GM21360 (cell line): ENCODE measurements around the gene MPHOSPH9.

Experiments used
- ATAC-seq: cut with Tn5 transposase; IDR thresholded peaks from one replicate; pipeline ENCODE4 v1.9.1; 2021; ENCODE audit warnings: mild to moderate bottlenecking, moderate library complexity; ENCODE audit not compliant: unreplicated experiment

Gene MPHOSPH9

DNA sequence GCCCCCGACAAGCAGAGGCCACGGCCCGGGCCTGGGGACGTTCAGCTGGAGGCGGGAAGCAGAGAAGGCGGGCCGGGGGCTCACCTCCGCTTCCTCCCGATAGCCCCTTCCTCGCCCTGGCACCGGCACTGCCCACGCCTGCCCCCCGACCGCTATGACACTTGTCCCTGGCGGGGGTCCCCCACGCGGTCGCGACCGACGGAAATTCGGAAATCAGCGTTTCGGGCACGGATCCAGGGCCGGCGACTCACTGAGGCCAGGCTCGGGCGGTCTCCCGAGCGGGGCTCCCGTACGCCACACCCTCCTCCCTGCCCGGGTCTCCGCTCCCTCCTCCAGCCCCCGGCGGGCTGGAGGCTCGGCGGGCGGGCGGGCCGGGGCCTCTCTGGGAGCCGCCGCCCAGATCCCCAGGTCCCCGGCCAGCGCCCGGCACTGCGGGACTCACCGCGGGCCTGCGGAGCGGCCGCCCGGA lies 82.6 kb downstream of the MPHOSPH9 start:
- no peak for ATAC-seq

DNA sequence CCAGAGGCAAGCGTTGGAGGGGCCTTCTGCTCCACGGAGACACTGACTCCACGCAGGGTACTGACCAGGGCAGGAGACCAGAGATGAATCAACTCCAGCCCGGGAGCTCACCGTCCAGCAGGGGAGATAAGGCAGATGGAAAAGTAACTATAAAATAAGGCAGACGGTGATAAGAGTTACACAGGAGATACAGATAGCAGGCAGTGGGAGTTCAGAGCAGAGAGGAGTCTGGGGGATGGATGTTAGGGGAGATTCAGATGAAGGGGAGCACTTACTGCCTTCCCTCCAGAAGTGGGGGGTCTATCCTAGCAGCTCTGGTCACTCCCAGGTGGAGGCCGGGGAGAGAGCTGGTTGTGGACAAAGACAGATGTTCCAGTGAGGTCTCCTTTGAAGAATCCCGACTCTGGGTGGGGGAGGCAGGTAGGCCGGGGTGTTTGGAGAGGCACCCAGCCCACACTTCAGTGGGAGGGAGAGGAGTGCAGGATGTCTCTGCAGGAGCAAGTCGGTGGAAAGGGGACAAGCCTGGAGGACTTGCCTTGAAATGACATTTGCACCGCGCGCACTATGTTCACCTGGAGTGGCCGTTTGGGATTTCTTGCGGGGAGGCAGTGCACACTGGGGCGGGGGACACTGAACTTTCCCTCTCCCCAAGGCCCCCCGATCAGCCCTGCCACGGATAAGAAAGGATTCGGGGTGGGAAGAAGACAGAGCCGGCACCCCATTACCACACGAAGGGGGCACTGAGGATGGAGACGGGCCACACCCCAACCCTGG lies 83.3 kb downstream of the MPHOSPH9 start:
- ATAC-seq, result no peak

DNA sequence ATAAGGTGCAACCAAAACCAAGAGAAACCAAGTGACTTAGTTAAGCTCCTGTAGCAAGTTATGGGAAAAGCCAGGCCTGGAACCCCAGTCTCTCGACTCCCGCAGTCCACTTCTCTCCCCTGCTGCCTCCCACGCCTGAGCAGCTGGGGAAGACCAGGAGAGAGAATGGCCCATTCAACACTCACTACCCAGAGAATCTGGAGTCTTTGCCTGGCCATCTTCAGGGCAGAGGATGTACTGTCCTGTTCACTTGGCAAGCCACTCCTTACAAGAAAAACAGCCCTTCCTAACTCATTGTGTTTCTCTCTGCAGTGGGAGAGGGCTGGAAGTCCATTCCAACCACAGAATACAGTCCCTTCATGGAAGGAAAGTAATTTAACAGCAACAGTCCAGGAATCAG lies 83.9 kb downstream of the MPHOSPH9 start:
- no peak for ATAC-seq

DNA sequence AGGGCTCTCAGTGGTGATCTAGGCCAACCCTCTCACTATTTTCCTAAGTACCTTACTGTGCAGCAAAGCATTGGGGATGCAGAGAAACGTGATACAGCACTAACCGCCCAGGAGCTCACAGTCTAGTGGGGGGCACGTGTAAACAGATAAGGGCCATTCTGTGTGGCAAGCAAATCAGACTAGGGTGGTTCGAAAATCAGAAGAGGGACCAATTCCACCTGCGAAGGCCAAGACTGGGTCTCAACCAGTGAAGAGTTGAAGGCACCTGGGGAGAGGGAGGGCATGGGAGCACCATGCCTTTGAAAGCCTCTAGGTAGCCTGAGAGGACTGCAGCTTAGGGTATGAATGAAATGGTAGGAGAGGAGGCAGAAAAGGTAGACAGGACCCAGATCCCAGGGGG lies 84.3 kb downstream of the MPHOSPH9 start:
- ATAC-seq, result no peak

DNA sequence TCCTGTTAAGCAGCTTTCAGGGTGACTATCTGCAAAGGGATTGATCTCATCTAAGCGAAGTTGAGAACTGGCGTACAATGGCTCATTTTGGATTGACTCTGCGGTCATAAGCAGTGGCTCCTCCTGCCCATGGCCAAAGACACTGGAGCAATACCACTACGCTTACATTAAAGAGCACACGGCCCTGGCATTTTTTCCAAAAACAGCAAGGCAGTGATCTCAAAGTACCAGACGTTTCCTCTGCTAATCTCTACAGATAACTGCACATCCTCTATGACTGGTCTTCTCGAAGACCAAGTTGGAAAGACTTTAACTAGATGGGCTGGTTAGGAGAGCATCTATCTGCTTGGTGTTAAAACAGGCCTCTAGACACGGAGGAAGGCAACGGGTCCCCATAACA lies 84.7 kb downstream of the MPHOSPH9 start:
- no peak for ATAC-seq

DNA sequence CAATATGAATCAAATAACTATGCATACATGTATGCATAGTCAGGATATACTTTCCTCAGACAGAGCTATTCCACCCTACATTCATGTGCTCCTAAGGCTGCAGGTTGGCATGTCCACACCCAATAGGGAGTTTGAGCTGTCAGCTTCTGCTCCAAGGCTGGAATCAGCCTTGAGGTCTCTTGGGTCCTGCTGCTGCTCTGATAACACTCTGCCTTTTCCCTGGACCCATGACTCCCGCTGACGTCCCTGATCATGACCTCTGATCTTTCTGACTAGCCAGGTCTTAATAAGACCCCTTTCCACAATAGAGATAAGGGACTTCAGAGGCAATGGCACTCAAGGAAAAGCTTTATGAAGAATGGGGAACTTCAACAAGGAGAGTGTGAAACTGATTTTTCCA lies 87.7 kb downstream of the MPHOSPH9 start:
- ATAC-seq, result no peak

DNA sequence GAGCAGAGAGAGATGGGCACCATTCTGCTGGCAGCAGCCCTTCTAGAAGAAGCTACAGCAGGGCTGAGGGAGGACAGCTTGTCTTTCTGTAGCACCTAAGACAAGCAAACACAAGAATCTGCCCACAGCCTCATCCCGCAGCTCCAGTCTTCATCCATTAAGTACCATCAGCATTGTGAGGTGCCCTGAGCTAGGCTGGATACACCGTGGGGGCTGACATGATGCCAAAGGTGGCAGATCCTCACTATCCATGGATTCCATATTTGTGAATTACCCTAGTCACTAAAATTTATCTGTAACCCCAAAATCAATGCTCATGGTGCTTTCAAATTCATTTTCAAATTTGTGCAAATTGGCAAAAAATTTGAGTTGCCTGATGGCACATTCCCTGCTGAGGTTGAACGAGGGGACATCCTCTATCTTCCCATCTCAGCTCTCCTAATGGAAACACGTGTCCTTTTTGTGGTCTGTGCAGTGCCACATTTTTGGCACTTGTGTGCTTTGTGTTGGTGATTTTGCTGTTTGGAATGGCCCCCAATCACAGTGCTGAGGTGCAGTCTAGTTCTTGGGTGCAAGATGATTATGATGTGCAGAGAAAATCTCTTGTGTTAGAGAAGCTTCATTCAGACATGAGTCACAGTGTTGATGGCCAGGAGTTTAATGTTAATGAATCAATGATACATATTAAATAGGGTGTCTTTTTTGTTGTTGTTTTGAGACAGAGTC lies 89.0 kb downstream of the MPHOSPH9 start:
- no peak for ATAC-seq

DNA sequence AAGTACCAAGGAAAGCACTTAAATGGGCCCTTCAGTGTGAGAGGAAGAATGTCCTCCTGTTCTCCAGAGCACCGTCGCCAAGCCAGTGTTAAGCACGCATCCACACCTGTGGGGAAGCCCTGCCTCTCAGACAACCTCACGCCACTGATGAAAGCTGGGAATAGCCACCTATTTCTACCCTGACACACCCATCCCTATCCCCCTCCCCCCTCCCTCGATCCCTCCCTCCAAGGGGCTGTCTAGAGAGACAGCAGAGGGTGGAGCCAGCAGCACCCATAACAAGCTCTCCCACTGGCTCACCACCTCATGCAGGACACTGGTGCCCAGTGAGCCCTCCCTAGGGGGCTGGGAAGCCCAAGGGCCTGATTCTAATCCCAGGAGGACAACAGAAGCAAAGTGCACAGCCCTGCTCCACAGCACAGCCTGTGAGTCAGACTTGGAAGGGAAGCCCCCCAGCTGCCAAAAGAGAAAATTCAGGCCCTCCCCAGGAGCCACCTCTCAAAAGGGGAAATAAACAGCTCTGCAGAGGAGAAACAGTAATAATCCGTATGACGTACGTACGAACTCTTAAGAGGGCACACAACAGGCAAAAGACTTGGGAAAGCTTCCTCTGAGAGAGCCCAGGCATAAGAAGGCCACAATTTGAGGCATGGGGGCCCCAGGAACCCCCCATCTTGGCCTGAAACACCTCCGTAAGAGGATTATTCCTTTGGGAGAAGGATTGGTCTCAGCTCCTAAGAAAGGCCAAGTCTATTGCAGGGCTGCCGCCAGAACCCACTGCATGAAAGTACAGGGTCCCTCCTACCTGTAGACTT lies 89.8 kb downstream of the MPHOSPH9 start:
- no peak for ATAC-seq

DNA sequence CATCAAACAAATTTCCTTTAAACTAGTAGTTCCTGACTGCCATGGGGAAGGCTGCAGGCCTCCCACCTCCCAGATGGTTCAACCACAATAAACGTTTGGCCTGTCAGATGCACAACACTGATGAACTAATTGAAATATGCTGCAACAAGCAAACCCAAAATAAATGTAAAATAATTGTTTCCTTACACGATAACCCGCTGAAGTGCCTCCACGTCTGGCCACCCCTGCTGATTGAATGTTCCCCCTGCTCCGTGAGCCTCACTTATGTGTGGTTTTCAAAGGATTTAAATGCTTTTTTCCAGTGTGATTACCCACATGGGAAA lies 90.5 kb downstream of the MPHOSPH9 start:
- ATAC-seq, result no peak

DNA sequence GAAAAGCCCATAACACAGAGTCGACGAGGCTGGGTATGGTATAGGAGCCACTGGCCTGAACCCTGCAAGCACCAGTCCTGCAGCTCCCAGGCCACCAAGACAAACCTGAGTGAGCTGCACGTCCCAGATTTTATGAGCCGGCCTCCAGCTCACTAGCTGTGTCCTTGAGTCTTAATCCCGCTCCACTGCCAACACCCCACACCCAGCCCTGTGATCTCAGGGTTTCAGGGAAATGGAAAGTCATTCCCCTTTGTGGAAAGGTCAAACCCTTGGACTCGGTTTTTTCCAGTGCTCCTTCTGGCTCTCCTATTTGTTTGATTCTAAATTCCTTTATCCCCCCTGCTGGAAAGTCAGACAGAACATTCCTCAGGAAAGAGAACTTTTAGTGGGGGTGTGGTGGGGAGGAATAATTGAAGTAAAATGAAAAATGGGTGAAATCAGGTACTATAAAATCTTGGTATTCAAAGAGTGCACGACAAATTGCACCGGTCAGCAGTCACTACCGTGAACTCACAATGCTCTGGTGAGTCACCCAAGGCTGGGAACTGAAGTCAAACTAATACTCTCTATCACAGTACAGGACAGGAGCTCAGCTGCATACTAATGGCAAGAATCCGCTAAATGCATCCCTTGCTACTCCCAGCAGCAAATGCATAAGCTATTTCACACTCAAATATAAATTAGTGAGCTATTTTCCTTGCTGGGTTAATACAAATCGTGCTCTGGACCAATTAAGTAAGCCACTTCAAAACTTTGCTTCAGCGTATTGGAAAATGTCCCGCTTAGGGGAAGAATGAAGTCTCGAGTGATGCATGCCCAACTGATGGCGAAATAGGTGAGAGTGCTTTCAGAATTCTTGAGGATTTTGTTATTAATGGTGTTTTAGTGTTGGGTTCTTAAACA lies 91.1 kb downstream of the MPHOSPH9 start:
- ATAC-seq, result no peak

DNA sequence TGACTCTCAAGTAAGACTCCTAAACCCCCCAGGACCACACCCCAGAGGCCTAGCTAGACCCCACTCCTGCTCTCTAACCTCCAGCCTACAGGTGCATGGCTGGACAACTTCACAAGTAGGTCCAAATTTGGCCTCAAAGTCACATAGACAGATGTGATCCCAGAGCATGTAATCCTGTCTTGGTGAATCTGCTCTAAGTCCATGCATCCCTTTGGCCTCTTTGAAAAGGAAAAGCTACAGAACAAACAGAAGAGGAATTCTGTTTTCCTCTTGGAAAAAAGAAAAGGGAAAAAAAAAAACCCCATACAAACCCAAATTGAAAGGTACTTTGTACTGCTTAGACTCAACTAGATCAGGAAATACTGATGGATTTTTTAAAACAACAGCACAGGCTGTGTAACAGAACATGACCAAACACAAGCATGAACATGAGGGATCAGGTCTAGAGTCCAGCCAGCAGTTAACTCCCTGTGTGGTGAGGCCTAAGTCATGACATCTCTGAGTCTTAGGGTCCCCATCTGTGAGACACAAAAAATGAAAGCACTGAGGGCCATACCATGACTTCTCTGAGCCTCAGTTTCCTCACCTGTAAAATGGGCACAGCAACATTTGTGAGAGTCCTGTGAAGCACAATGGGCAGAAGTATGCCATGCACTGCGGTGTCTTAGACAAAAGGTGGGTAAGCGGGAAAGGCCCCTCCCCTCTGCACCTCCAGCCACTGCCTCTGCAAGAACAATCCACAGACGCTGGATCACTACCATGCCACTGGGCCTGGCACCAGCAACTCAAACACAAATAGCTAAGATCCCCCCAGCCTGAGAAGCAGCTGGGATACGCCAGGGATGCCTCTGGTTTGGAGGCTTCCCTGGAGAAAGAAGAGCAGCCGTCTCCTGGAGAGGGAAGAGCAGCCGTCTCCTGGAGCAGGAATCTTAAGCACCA lies 92.0 kb downstream of the MPHOSPH9 start:
- no peak for ATAC-seq

DNA sequence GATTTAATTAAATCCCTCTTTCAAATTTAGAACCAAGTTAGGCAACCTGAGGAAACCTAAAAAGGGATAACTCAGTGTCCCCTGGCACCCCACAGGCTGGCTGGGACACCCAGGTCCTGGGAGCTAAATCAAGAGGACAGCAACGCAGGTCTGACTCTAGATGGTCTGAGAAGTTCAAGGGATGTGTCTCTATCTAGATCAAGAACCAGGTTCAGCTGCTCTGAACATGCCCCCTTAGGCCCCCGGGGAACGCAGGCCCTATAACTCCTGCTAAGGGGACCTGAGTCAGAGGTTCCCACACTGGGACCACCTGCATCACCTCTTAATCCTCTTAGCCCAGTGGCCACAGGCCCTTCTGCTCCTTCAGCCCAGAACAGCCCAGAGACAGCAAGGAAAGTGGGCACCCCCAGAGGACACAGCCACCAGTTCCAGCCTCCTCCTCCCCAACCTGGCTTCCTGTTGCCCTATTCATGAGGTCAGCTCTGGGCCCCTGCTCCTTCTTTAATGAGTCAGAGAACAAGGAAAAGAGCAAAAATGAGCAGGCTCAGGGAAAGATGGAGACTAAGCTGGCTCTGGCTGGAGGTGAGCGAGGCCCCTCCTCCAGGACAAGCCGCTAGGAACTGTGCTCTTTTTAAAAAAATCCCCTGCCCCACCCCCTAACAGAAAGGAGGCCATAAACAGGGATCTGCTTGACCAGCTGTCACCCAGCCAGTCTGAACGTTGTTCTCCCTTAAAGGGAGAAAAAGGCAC lies 92.8 kb downstream of the MPHOSPH9 start:
- no peak for ATAC-seq

DNA sequence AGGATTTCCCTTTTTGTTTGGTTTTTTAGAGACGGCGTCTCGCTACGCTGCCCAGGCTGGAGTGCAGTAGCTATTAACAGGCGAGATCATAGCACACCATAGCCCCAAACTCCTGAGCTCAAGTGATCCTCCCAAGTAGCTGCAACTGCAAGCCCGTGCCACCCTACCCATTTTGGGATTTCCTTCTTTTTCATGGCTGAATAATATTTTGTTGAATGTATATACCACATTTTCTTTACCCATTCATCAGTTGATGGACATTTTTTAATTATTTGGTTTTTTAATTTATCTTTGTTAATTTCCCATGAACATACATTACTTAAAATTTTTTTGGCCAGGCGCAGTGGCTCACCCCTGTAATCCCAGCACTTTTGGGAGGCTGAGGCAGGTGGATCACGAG lies 97.3 kb downstream of the MPHOSPH9 start:
- no peak for ATAC-seq

DNA sequence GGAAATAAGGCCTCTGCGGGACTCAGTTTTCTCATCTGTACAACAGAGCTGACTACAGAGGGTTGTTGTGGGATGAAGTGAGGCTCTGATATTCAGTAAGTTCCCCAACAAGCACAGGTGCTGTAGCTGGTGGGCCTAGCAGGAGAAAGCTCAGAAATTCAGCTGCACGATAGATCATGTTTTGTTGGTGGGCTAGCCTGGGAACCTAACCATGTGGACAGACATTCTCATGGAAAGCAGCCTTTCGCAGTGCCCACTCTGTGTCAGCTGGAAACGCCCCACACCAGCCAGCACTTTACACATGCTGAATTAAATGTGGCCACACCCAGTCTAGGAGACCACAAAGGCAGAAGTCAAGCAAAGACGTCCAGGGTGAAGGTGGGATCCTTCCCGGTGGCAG lies 98.1 kb downstream of the MPHOSPH9 start:
- ATAC-seq, result no peak

DNA sequence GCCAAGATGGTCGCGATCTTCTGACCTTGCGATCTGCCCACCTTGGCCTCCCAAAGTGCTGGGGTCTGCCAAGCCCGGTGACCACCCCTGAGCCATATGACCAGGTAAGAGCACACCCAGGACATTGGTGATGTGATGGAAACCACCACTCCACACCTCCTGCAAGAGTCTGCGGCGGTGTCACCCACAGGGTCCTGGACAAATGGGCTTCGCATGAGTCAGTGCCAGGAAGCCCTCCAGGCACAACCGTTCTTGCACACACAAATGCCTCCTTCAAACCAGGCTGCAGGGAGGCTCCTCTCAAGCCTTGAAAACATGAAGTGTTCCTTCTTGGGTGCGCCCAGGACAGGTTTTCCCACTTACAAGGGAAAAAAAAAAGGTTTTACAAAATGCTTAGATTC lies 98.7 kb downstream of the MPHOSPH9 start:
- no peak for ATAC-seq

DNA sequence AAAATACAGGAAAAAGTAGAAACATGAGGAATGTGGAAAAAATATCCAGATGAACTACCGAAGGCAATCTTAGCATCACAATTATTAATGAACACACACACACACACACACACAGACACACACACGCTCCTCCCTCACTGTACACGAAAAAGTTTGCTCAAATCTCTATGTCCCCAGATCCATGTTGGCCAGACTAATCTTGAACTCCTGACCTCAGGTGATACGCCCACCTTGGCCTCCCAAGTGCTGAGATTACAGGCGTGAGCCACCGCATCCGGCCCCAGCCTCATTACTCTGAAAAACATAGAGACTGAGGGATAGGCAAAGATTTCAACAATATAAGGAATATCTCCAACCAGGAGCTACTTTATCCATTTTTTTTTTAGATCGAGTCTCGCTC lies 99.2 kb downstream of the MPHOSPH9 start:
- no peak for ATAC-seq

DNA sequence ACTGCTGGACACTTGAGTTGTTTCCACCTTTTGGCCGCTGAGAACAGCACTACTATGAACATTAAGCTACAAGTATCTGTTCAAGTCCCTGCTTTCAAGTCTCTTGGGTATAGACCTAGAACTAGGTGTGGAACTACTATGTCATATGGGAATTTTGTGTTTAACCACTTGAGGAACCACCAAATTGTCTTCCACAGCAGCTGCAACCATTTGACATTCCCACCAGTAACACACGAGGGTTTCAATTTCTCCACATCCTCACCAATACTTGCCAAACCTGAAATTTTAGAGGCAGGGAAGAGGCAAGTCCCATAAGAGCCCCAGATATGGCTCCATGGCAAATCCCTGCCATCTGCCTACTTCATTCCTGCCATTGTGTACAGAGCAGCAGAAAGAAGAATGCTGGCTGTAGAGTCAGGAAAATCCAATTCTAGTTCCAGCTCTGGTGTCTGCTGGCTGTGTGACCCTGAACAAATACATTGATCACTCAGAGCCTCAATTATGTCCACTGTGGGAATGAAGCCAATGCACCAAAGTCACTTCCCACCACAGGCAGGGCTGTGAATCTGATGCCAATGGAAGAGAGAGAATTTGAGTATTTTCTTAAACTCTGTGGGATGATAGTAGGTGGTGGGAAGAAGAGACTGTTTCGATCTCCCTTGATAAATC lies 99.9 kb downstream of the MPHOSPH9 start:
- no peak for ATAC-seq

DNA sequence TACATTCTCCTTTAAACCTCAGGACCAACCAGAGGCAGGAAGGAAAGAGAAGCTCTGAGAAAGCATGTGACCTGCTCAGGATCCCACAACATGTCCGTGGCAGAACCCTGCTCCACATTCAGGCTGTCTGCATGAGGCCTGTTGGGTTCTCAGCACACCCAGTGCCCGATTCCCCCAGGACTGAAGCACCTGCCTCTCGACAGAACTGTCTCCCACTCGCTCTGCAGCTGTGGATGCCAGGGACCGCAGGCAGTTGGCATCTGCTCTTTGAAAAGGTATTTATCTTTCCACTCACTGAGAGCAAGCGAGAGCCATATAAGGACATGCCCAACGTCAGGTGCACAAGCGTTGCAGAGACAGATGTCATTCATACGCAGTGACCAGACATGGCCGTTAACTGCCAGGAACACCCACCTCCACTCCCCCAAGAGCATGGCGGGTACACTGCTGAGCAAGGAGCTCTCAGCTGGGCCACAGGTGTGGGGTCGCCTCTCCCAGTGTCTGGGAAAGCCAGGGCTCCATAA lies 101.0 kb downstream of the MPHOSPH9 start:
- no peak for ATAC-seq
